ENCODE results near the gene TWIST2. TPM values are rescaled to one million over a fixed set of nuclear protein-coding genes. Genes with fewer than 3 reads are reported as not detected.

The TWIST2 gene
- total RNA-seq, 4 donors from 2014 or later, result 90.8 to 141 (median 116) TPM

DNA sequence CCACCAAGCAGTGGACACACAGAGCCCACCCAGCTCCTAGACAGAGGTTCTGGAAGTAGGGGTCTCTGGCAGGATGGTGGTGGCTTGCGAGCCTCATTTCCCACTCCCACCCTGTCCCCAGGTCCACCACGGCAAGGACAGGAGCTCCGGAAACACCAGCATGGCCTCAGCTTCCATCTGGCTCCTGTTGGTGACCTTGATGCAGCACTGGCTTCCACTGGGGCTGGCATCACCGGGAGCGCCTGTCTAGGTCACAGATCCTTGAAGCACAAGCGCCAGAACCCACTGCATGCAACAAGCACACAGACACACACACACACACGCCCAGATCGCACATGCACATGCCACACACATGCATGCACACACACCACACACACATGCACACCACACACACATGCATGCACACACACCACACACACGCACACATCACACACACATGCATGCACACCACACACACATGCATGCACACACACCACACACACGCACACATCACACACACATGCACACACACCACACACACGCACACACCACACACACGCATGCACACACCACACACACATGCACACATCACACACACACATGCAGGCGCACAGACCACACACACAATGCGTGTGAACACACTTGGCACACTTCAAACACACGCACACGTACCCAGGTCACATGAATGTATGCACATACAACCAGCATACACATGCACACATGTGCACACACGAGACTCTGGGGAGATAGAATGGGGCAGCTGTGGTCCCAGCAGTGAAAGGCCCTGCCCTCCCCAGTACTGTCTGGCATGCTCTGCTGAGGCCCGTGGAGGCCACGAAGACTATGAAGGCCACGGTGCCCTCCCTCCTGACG is 63.7 kb downstream of the TWIST2 start:
- ATAC-seq (ENCODE audit: low FRiP score) (no peak), DNase-seq (ENCODE audit: low spot score) (no peak)
- TF ChIP-seq CTCF (IDR thresholded peaks at IDR 0.05), result no peak

DNA sequence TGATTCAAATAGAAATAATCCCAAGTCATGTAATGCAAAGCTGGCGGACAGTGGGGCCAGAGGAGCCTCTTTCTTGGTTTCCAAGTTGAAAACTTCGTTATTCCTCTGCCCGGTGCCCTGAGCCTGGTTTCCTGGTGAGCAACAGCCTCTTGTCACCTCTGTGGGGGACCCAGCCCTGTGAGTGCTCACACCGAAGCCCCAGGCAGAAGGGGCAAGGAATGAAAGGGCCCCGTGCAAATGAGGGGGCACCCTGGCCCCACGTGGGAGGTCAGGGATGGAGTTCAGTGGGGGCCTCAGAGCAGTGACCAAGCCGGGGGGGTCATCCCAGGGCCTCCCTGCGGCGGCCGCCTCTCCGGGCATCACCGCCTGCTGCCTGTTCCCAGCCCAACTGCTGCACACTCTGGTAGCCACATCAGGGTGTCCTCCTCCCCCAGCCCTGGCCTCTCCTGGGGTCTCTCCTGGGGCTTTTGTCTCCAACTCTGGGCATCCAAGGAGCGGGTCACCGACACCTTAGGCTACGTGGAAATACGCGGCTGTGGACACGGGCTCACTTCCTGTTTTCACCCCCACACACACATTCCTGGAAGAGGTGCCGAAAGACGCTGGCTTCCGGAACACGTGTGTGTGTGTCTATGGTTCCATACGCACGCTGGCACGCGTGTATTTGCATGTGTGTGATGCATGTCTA is 64.5 kb downstream of the TWIST2 start:
- DNase-seq (ENCODE audit: low spot score) (no peak), ATAC-seq (ENCODE audit: low FRiP score) (no peak)
- TF ChIP-seq CTCF (IDR thresholded peaks at IDR 0.05), result no peak

DNA sequence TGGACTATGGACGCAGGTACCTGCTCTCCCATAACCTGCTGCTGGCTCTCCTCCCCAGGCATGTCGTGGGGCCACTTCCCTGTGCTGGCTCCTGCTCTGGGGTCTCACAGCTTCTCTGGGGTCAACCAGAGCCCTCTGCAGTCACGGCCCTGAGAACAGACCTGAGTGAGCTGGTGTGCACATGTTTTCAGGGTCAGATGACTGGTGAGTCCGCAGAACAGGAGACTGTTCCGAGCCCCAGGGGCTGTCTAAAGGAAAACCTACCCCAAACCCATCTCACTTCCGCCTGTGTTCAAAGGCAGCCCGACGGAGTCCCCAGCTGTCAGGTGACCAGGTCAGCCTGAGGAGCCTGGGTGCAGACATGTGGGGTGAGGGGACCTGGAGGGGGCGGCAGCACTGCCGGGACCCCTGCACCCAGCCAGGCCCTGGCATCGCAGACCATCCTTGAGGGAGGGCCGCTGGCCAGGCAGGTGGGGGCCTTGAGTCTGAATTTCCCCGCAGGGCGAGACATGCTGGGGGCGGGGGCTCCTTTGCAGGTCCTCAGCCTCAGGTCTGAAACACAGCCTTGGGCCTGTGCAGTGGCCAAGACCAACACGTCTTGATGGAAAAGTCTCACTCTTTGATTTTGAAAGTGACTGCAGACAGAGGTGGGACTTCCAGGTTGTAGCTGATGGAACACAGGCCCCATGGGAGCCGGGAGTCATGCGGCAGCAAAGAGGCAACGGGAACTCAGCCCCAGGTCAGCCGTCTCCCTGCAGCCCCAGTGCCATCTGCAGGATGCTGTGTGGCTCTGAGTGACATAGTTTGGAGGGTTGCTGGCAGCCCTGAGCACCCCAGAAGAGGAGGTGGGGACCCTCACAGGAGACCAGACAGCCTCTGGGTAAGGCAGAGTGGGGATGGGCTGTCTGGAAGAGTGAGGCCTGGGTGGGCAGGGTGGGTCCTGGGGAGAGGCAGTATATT is 65.3 kb downstream of the TWIST2 start:
- no peak for DNase-seq (ENCODE audit: low spot score)
- ATAC-seq (ENCODE audit: low FRiP score), result no peak
- TF ChIP-seq CTCF (IDR thresholded peaks at IDR 0.05), result no peak

- no peak for ATAC-seq (ENCODE audit: low FRiP score)
- no peak for TF ChIP-seq CTCF (IDR thresholded peaks at IDR 0.05)
- no peak for DNase-seq (ENCODE audit: low spot score)
These were observed 66.2 kb downstream of the TWIST2 start for GRCh38 chr2:238913931-238914647.

DNA sequence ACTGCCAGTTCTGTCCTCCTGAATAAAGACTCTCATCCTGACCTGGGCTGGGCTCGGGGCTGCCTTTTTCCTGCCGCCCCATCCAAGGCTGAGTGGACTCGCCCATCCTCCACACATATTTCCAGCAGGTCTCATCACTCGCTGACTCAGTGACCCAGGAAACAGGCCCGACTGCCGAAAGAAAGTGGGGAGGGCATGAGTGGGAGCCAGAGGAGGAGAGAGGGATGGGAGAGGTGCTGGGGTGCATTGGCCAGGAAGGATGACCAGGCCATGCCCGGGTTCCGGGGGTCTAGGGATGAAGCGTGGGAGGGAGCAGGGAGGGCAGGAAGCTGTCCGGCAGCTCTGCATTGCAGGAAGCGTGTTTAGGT is 66.7 kb downstream of the TWIST2 start:
- TF ChIP-seq CTCF (IDR thresholded peaks at IDR 0.05), result no peak
- ATAC-seq (ENCODE audit: low FRiP score) (no peak), DNase-seq (ENCODE audit: low spot score) (no peak)

DNA sequence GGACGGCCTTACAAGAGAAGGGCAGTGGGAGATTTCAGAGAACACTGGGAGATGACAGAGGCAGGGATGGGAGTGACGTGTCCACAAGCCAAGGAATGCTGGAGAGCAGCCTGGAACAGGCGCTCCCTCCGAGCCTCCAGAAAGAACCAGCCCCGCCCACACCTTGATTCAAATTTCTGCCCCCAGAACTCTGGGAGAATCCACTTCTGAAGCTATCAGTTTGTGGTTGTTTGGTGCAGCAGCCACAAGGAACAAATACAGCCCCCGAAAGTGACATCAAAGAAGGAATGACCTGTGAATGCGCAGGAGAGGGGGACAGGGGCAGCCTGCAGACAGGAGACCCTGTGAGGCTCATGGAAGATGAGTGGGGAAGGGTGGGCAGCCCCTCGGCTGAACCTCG is 67.3 kb downstream of the TWIST2 start:
- TF ChIP-seq CTCF (IDR thresholded peaks at IDR 0.05), result no peak
- no peak for ATAC-seq (ENCODE audit: low FRiP score)
- no peak for DNase-seq (ENCODE audit: low spot score)

Data from omental fat pad (tissue), 4 donors.